ENCODE measurements around the gene CCDC178.

GRCh38 chr18:33034212-33034611, 406.3 kb downstream of the CCDC178 start:
- TF ChIP-seq EZH2 (IDR thresholded peaks at IDR 0.05; ENCODE audit: borderline replicate concordance, low read length) (no peak), CTCF (IDR thresholded peaks at IDR 0.05; ENCODE audit: low read length) (no peak)
